ENCODE data around the gene ZDHHC13.

GRCh38 chr11:19084661-19085315, 32.2 kb upstream of the ZDHHC13 start:
- TF ChIP-seq CTCF (IDR thresholded peaks at IDR 0.05) (no peak), POLR2A (IDR thresholded peaks at IDR 0.05) (no peak)
